OCI-LY7 (cell line): Measurements from ENCODE around the gene KRT72.

Experiments used
- CTCF ChIP-seq: fragments of 200-600 bp; sonication (generic); conservative IDR thresholded peaks from 2 replicates; pipeline ENCODE4 v1.5.1; 2014; ENCODE audit warnings: mild to moderate bottlenecking, antibody characterized with exemption, low read length, moderate library complexity, mixed read lengths
- EZH2phosphoT487 ChIP-seq: fragments of 200-600 bp; sonication (generic); IDR thresholded peaks from 2 replicates; pipeline ENCODE4 v1.6.1; 2018; ENCODE audit warnings: low read depth, borderline replicate concordance, mild to moderate bottlenecking, mixed run types, antibody characterized with exemption, low read length, moderate library complexity, mixed read lengths

GRCh38 chr12:52631264-52631663 lies 30.0 kb upstream of the KRT72 start:
- TF ChIP-seq CTCF (no peak), EZH2phosphoT487 (no peak)
